ENCODE measurements around the gene BSPRY.
"Not testable (repeated sequence)": the region's sequence is repeated elsewhere in the genome, so short reads cannot be mapped to it uniquely, and the experiment has no call there.

The BSPRY gene

DNA sequence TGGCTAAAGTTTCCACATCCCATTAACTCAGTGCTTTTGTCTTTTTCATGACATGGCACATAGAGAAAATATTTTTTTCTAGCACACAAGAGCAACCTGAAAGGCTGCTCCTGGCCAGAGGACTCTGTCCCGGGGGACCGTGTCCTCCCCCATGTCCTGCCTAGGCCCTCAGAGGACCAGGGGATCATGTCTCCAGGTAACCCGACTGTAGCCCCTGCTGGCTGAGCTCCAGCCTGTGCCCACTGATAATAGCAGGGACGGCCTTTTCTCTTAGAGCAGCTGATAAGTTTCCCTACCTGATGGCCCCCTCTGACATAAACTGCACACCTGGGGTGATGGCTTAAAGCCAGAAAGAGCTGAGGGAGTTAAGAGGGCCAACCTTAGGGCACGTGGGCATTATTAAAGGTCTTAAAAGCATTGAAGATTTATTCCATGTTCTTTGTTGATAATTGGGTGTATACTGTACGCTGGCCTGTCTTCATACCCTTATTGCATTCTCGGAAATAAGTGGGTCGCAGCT lies 21.5 kb downstream of the BSPRY start:
- DNase-seq, result no peak

DNA sequence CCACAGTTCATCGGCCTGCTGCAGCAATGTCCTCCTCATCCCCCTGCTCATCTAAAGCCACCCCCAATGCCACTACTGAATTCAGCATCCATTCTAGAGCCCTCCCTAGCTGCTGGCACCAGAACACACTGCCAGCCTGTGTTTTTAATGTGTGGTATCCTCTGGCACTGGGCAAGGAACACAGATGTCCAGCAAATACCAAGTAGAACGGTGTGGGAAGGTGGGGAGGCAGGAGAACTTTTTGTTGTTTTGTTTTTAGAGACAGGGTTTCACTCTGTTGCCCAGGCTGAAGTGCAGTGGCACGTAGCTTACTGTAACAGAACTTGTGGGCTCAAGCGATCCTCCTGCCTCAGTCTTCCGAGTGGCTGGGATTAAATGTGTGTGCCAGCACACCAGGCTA lies 22.7 kb downstream of the BSPRY start:
- DNase-seq, result no peak

DNA sequence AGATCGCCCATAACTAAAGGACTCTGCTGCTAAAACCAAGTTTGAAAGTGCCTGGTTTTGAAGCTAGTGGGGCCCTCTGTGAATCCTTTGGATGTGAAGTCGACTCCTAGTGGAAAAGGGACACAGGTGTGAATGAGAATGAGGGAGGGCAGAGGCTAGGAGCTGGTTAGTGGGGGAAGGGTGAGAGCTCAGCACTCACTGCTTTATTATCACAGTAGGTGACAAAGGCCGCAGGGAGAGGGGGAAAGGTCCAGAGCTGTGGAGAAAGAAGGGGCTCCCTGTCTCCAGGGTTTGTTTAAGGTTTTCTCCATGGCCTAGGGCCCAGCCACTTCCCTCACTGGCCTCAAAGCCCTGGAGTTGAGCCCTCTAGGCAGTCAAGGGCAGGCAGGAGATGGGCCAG lies 23.9 kb downstream of the BSPRY start:
- DNase-seq, result no peak

DNA sequence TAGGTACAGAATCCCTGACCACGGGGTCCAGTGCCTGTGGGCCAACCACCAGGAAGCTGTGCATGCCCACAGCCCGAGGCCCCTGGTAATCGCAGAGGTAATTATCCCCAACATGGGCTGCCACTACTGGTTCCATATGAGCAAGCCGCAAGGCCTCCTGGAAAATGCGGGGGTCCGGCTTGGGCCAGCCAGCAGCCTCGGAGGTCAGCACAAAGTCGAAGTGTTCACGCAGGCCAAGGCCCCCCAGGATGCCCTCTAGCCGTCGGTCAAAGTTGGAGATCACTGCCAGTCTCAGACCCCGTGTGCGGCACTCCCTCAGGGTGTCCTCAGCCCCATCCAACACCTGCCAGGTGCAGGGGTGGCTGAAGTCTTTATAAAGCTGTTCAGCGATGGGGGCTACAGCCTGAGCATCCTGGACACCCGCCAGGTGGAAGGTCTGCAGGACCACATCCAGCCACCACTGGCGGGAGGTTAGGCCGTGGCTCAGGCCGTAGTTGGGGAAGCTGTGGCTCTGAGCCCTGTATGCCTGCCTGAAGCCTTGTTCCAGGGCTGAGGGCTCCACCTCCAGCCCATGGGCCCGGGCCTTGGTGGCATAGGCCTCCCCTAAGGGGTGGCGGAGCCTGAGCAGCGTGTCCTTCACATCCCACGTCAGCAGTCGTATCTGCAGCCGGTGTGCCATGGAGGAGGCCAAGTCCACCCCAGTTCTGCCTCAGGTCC lies 24.5 kb downstream of the BSPRY start:
- no peak for DNase-seq

DNA sequence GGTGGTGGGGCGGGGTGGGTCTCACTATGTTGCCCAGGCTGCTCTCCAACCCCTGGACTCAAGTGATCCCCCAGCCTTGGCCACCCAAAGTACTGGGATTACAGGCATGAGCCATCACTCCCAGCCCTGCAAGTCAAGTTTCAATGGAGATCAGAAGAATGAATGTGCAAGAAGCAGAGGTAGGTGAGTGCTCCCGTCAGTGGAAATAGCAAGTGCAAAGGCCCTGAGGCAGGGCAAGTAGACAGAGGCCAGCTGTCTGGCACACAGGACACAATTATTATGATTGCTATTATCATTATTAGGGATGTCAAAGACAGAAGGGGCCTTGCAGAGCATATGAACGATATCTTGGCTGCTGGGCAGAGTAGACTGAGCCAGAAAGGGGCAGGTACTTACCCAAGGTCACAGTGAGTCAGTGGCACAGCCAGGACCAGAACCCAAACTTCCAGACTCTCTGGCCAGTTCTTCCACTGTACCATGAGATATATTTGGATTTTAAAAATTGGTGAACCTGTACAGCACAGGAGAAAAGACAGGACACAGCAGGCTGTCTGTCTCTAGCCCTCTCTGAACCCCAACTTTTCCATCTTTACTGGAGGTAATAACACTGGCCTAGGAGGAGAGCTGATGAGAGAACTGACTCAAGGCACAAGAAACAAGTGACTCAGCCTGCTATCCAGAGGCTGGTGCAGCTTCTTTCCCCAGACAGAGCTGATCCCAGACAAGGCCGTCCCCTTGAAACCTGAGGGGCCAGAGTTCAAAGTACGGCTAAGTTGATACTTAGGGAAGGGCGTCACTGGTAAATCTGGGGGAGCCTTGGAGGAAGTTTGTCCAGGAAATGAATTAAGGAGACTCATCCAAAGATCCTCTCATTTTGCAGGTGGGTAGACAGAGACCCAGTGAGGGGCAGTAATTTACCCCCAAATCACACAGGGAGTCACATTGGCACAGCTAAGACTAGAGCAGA lies 26.0 kb downstream of the BSPRY start:
- no peak for DNase-seq

DNA sequence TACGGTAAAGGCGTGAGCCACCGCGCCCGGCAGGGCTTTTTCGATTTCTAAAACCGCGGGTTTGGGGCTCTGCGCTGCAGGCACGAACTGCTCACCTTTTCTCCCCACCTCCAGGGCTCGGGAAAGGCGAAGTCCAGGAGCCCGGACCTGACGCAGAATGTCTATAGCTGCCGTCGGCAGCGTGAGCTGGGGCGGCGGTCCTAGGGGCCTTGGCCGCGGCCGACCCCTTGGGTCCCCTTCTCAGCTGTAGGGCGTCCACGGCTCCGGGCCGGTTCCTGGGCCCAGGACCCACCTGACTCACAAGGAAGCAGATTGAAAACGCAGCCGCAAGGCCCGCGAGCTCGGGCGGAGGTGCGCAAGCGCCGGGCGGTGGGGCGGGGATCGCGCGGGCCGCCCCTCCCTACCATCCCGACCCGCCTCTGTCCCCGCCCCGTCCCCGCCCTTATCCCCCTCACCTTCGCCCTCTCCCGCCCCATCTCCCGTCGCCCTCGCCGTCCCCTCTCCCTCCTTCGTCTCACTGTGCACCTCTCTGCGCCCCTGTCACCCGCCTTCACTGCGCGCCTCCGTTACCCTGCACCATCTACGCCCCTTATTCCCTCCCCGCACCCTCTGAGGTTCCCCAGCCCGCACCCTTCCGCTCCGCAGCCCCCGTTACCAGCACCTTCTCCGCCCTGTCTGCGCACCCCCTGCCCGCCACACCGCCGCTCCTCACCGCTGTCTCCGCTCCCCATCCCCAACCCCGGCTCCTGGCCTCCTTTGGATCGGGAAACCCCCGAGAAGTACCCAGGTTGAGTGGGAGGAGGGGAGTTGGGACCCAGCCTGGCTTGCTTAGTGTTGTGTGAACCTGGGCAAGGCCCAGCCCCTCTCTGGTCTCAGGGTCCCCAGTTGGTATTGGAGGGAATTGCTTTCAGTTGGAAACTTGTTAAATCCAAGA lies 27.6 kb downstream of the BSPRY start, which contains the start of gene HDHD3:
TSS of gene HDHD3 (minus strand) at position 353 of the 934 bp plus-strand sequence. CDS start 2,632 bp downstream, outside the sequence.
- DNase-seq, result peak in 1 of 2 experiments; percentile 41

DNA sequence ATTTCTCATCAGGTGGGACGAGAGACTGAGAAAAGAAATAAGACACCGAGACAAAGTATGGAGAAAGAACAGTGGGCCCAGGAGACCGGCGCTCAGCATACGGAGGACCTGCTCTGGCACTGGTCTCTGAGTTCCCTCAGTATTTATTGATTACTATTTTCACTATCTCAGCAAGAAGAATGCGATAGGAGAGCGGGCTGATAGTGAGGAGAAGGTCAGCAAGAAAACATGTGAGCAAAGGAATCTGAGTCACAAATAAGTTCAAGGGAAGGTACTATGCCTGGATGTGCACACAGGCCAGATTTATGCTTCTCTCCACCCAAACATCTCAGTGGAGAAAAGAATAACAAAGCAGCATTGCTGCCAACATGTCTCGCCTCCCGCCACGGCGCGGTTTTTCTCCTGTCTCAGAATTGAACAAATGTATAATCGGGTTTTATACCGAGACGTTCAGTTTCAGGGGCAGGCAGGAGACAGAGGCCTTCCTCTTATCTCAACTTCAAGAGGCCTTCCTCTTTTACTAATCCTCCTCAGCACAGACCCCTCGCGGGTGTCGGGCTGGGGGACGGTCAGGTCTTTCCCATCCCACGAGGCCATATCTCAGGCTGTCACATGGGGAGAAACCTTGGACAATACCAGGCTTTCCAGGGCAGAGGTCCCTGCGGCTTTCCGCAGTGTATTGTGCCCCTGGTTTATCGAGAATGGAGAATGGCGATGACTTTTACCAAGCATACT lies 29.9 kb downstream of the BSPRY start:
- DNase-seq, result not testable (repeated sequence)

DNA sequence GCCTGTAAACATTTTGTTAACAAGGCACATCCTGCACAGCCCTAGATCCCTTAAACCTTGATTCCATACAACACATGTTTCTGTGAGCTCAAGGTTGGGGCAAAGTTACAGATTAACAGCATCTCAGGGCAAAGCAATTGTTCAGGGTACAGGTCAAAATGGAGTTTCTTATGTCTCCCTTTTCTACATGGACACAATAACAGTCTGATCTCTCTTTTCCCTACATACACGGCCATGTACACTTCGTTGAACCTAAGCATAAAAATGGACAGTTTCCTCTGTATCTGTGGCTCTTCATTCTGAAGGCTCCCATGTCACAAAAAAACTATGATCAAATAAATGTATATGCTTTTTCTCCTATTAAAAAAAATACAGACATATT lies 30.5 kb downstream of the BSPRY start:
- DNase-seq, result not testable (repeated sequence)

DNA sequence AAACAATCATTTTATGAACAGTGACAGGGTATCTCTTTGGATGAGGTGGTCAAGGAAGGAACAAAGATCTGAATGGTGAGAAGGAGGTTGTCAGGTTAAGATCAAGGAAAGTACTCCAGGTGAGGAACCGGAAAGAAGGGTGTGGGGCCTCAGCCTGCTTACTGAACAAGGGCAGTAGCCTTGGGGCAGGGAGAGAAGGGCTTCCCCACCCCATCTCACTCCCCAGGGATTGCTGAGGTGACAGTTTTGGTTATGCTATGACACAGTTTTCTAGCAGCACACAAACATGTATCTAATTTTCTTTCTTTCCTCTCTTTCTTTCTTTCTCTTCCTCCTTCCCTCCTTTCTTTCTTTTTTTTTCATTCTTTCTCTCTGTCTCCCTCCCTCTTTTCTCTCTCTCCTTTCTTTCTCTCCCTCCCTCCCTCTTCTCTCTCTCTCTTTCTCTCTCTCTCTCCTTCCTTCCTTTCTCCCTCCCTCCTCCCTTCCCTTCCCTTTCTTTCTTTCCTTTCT lies 31.6 kb downstream of the BSPRY start:
- DNase-seq, result no peak

DNA sequence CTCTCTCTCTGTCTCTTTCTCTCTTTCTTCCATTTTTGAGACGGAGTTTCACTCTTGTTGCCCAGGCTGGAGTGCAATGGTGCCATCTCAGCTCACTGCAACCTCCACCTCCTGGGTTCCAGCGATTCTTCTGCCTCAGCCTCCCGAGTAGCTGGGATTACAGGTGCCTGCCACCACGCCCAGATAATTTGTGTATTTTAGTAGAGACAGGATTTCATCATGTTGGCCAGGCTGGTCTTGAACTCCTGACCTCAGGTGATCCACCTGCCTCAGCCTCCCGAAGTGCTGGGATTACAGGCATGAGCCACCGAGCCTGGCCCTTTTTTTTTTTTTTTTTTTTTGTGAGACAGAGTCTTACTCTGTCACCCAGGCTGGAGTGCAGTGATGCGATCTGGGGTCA lies 32.1 kb downstream of the BSPRY start:
- not testable (repeated sequence) for DNase-seq

DNA sequence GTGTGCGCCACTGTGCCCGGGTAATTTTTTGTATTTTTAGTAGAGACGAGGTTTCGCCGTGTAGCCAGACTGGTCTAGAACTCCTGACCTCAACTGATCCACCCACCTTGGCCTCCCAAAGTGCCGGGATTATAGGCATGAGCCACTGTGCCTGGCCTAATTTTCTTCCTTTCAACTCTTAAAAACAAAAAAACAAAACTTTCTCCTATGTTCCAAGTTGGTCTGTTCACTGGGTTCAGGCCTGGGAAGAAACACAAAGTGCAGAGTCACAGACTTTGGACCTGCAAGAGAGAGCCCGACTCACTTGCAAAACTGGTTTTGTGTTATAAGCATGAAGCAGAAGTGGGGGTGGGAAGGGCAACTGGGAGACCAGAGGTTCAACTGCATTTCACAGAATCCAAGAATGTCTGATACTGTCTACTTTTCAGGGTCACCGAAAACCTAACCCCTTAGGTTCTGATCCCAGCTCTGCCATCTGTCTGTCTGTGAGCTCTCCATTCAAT lies 32.6 kb downstream of the BSPRY start:
- no peak for DNase-seq

DNA sequence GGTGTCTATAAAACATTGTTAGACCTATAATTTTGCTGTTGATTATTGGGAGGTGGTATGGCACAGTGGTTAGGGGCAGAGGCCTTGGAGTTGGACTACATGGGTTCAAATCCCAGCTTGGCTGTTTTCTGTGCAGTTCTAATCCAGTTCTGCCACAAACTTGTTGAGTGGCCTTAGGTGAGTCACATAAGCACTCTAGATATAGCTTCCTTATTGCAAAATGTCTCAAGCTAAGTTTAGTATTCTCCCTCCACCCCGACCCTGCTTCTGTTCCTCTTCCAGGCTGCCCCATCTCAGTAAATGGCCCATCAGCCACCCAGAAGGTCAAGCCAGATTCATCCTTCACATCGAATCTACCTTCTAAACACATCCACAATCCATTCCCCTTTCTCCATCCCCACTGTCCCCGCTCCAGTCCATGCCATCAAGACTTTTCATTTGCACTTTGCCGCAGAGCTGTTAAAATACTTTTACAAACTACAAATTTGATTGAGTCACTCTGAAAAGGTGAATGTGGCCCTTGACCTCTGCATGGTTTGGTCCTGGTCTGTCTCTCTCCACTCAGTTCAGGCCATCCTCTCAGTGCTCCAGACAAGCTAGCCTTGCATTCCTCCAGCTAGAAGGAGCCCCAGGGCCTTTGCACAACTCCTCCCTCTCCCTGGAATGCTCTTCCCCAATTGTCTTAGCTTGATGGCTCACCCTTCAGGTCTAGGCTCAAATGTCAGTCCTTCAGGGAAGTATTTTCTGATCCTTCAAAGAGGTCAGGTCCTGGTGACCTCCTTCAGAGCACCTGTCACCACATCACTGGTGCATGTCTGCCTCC lies 37.4 kb downstream of the BSPRY start:
- no peak for DNase-seq

DNA sequence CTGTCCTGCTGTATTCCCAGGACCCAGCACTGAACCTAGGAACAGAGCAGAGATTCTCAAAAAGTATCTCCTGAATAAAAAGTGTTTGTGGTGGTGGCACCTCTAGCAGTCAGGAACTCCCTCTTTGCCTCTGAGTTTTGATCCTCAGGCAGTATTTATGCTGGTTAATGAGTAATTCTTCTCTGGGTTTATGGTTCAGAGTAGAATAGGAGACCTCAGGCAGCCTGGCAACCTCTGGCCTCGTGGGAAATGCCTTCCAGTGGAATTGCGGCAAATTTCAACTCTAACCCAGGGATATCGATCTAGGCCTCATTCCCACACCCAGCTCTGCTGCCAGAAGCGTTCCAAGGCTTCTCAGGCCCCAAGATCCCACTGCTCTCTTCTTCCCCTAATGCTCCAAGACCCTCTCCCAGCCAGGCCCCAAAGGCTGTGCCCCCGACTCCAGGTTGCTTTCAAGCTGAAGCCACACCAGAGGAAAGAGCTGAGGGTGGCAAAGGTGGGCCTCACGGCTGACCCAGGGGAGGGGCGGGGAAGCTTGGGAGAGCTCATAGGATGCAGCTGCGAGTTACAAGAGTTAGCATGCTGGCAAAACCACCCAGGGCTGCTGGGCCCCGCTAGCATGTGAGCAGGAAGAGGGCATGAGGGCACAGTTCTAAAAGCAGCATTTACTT lies 38.4 kb downstream of the BSPRY start:
- DNase-seq, result no peak

DNA sequence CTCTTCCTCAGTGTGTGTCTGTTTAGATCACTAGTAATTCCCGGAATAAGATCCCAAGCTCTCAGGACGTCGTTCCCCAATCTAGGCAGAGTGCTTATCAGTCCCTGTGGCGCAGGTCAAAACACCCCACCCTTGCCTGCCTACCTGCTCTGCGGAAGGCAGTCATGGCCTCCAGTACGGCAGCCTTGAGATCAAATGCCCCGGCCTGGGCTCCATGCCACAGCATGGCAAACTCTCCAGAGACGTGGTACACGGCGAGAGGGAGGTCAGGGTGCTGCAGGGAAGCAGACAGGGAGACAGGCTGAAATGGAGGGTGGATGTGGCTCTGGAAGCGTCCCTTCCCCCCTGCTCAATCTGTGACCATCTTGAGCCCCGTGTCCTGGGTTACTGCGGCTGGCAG lies 39.5 kb downstream of the BSPRY start:
- DNase-seq, result no peak

DNA sequence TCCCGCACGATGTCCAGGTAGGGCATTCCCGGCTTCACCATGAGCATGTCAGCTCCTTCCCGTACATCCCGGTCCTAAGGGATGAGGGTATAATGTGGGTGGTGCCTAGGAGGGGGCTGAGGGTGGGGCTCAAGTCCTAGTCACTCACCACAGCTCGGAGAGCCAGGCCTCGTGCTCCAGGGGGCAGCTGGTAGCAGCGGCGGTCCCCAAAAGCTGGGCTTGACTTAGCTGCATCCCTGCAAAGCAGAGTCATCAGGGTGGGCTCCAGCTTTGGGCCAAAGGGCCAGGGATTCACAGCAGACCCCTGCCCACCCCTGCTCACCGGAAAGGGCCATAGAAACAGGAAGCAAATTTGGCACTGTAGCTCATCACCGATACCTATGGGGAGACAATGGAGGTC lies 40.1 kb downstream of the BSPRY start:
- DNase-seq, result no peak

DNA sequence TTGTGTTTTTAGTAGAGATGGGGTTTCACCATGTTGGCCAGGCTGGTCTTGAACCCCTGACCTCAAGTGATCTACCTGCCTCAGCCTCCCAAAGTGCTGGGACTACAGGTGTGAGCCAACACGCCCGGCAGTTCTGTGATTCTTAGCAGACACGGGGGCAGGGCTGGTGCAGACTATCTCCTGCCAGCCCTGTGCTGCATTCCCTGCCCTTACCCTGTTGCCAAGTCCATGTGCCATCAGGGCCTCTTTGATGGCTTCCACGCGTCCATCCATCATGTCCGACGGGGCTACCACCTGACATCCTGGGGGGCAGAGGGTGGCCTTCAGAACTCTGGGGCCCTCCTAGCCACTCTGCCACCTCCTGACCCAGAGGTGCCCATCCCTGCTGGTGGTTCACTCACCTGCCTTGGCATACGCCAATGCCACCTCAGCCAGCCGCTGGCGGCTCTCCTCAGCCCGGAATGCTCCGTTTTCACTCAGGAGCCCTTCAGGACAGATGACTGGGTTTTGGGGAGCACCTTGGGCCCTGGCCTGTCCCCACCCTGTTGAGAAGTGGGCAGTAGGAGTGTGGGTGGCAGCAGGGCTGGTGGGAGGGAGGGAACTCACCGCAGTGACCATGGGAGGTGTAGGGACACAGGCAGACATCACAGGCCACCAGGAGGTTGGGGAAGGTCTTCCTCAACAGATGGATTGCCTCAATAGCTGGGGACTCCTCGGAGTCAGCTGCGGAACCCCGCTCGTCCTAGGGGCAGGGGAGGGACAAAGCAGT lies 41.0 kb downstream of the BSPRY start:
- no peak for DNase-seq

DNA sequence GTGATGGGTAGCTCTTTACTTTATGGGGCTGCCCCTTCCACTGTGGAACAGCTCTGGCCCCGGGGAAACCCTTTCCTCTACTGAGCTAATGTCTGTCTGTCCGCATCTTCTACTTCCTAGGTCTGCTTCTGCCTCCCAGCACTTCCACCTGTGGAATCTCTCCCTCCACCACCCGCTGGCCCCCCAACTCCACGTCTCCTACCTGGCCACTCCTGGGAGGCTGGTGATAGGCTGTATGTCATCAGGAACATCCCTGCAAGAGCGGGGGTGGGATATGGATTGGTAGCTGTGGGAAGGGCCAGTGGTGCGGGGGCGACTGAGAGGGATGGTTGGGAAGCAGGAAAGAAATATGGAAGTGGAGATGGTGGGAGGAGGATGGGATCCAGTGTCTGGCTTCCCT lies 42.6 kb downstream of the BSPRY start:
- no peak for DNase-seq

DNA sequence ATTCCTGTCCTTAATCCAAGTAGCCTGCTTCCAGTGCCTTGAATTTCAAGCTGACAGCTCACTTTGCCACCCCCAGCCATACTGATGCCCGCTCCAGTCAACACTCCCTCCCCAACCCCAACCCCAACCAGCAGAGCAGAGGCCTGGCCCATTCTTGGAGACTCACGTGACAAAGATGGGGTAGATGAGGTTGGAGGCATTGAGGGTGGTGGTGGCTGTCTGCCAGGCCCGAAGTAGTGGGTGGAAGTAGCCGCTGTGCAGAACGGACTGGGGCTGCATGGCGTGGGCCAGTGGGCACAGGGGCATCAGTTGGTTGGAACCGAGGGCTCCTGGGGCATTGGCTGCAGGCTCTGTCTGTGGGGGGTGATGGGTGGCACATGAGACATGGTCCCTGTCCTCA lies 43.9 kb downstream of the BSPRY start:
- DNase-seq, result no peak

All from cerebellar nuclear complex (tissue), 1 donor.